ENCODE data around the gene NOPCHAP1. TPM values are rescaled to one million over a fixed set of nuclear protein-coding genes. Genes with fewer than 3 reads are reported as not detected.

NOPCHAP1 gene
- total RNA-seq, 2 donors from 2014 or later, result 26.1 to 29.1 TPM

DNA sequence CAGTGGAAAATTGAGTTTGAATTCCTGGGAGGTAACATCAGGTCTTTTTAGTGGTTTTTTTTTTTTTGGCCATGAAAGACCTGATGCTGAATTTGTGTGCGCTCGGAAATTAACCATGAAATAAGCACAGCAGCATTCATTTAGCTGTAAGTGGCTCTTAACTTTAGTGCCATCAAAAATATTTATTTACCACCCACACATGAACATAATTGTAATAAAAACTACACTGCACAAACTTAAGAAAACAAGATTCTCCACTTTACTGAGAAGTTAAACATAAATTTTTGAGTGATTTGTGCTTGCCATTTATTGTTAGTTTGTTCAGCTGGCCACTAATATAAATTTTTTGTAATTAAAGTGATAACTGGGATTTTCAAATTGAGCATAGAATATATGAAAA, 30.4 kb upstream of the NOPCHAP1 start:
- Mint-ChIP-seq H3K4me3 (no peak overlapping the region), H3K27ac (no peak overlapping the region), H3K36me3 (ENCODE audit: low read depth) (no peaks in the 10 kb centered on the region), H3K27me3 (ENCODE audit: insufficient read depth) (peaks cover 84% of the 10 kb centered on the region), H3K9me3 (no peaks in the 10 kb centered on the region), H3K4me1 (peaks cover 8% of the 10 kb centered on the region)
- Histone ChIP-seq H3K36me3 (ENCODE audit: control insufficient read depth, insufficient read depth, low read length) (no peaks in the 10 kb centered on the region), H3K27me3 (ENCODE audit: control insufficient read depth, insufficient read depth, low read length, poor library complexity, severe bottlenecking) (peaks cover 89% of the 10 kb centered on the region), H3K27ac (ENCODE audit: low read depth, low read length) (no peak overlapping the region), H3K9ac (ENCODE audit: extremely low read depth, low read length, poor library complexity, severe bottlenecking) (no peak overlapping the region), H3K4me1 (ENCODE audit: control insufficient read depth, insufficient read depth, low read length) (no peaks in the 10 kb centered on the region), H3K9me3 (ENCODE audit: control insufficient read depth, low read length) (no peaks in the 10 kb centered on the region), H3K4me3 (ENCODE audit: low read length) (no peak overlapping the region)
- 100% methylated on average over 2 of the region's 2 CpGs; no CpG with 5 or more reads in 1 of the 2 experiments for WGBS, 2 experiments (ENCODE audit: insufficient coverage in 1 of 2, insufficient read length in 1 of 2)
- TF ChIP-seq, protein P1, sequence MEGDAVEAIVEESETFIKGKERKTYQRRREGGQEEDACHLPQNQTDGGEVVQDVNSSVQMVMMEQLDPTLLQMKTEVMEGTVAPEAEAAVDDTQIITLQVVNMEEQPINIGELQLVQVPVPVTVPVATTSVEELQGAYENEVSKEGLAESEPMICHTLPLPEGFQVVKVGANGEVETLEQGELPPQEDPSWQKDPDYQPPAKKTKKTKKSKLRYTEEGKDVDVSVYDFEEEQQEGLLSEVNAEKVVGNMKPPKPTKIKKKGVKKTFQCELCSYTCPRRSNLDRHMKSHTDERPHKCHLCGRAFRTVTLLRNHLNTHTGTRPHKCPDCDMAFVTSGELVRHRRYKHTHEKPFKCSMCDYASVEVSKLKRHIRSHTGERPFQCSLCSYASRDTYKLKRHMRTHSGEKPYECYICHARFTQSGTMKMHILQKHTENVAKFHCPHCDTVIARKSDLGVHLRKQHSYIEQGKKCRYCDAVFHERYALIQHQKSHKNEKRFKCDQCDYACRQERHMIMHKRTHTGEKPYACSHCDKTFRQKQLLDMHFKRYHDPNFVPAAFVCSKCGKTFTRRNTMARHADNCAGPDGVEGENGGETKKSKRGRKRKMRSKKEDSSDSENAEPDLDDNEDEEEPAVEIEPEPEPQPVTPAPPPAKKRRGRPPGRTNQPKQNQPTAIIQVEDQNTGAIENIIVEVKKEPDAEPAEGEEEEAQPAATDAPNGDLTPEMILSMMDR (conservative IDR thresholded peaks at IDR 0.05), result no peak
- no peak for DNase-seq

DNA sequence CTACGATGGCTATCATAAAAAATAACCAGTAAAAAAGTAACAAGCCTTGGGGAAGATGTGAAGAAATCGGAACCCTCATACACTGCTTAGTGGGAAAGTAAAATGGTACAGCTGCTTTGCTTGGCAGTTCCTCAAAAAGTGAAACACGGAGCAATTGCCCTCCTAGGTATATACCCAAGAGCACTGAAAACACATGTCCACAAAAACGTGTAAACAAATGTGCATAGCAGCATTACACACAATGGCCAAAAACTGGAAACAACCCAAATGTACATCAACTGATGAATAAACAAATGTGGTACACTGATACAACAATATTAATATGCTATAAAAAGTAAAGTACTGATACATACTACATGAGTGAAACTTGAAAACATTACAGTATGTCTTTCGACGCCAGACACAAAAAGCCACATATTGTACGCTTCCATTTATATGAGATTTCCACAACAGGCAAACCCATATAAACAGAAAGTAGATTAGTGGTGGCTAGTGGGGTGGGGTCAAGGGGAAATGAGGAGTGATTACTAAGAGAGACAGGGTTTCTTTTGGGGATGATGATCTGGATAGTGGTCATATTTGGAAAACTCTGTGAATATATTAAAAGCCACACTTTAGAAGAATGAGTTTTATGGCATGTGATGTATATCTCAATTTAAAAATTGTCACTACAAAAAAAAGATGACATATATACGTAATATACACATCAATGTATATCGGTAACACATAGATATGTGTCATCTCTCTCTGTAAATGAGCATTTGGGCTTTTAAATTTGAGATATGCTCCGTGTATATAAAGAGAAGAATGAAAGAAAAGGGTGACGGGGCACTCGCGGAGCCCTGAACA, 29.0 kb upstream of the NOPCHAP1 start:
- no peak overlapping the region for H3K9ac ChIP-seq (ENCODE audit: extremely low read depth, low read length, poor library complexity, severe bottlenecking)
- peak overlapping the region; percentile 75 for H3K4me3 ChIP-seq (ENCODE audit: low read length)
- Mint-ChIP-seq H3K4me3 (peak overlapping the region; percentile 65), H3K36me3 (ENCODE audit: low read depth) (no peaks in the 10 kb centered on the region), H3K4me1 (peaks cover 8% of the 10 kb centered on the region), H3K9me3 (no peaks in the 10 kb centered on the region), H3K27ac (no peak overlapping the region), H3K27me3 (ENCODE audit: insufficient read depth) (peaks cover 86% of the 10 kb centered on the region)
- WGBS, 2 experiments (ENCODE audit: insufficient coverage in 1 of 2, insufficient read length in 1 of 2), result 49 to 76% methylated on average over 2 to 10 of the region's 13 CpGs
- peaks cover 75% of the 10 kb centered on the region for H3K27me3 ChIP-seq (ENCODE audit: control insufficient read depth, insufficient read depth, low read length, poor library complexity, severe bottlenecking)
- TF ChIP-seq, protein P1 (conservative IDR thresholded peaks at IDR 0.05), result no peak
- H3K36me3 ChIP-seq (ENCODE audit: control insufficient read depth, insufficient read depth, low read length), result no peaks in the 10 kb centered on the region
- H3K4me1 ChIP-seq (ENCODE audit: control insufficient read depth, insufficient read depth, low read length), result no peaks in the 10 kb centered on the region
- no peak overlapping the region for H3K27ac ChIP-seq (ENCODE audit: low read depth, low read length)
- no peak for DNase-seq
- no peaks in the 10 kb centered on the region for H3K9me3 ChIP-seq (ENCODE audit: control insufficient read depth, low read length)

DNA sequence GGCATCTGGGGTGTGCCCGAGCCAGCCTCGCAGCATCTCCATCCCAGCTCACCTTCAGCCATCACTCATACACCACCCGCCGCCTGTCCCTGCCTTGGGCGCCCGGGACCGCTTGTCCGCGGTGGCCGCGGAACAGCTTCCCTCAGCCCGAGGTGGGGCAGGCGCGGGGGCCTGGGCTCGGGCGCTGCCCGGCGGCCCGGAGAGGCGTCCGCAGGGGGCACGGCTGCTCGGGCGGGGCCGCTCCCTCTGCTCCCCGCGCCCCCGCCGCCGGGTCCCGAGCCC, 28.5 kb upstream of the NOPCHAP1 start:
- H3K27ac Mint-ChIP-seq, result no peak overlapping the region
- H3K9me3 ChIP-seq (ENCODE audit: control insufficient read depth, low read length), result no peaks in the 10 kb centered on the region
- H3K4me1 ChIP-seq (ENCODE audit: control insufficient read depth, insufficient read depth, low read length), result no peaks in the 10 kb centered on the region
- no peaks in the 10 kb centered on the region for H3K36me3 Mint-ChIP-seq (ENCODE audit: low read depth)
- H3K4me3 ChIP-seq (ENCODE audit: low read length), result peak overlapping the region; percentile 75
- no peaks in the 10 kb centered on the region for H3K9me3 Mint-ChIP-seq
- H3K9ac ChIP-seq (ENCODE audit: extremely low read depth, low read length, poor library complexity, severe bottlenecking), result no peak overlapping the region
- TF ChIP-seq, protein P1 (conservative IDR thresholded peaks at IDR 0.05), result no peak
- 1 to 3% methylated on average over 8 to 31 of the region's 31 CpGs for WGBS, 2 experiments (ENCODE audit: insufficient coverage in 1 of 2, insufficient read length in 1 of 2)
- no peak for DNase-seq
- H3K4me3 Mint-ChIP-seq, result peak overlapping the region; percentile 65
- H3K27me3 ChIP-seq (ENCODE audit: control insufficient read depth, insufficient read depth, low read length, poor library complexity, severe bottlenecking), result peaks cover 69% of the 10 kb centered on the region
- H3K27ac ChIP-seq (ENCODE audit: low read depth, low read length), result no peak overlapping the region
- H3K27me3 Mint-ChIP-seq (ENCODE audit: insufficient read depth), result peaks cover 80% of the 10 kb centered on the region
- peaks cover 7% of the 10 kb centered on the region for H3K4me1 Mint-ChIP-seq
- no peaks in the 10 kb centered on the region for H3K36me3 ChIP-seq (ENCODE audit: control insufficient read depth, insufficient read depth, low read length)
